GM18867 (cell line): ENCODE measurements around the gene TNFRSF13B.
A peak's percentile ranks its signal among the peaks of the same experiment; 100 is the strongest.
"Not testable (repeated sequence)": the region's sequence is repeated elsewhere in the genome, so short reads cannot be mapped to it uniquely, and the experiment has no call there.

ENCODE experiments used
- ATAC-seq: cut with Tn5 transposase; IDR thresholded peaks from one replicate; pipeline ENCODE4 v1.9.1; 2021; ENCODE audit warnings: mild to moderate bottlenecking, moderate library complexity; ENCODE audit not compliant: unreplicated experiment

TNFRSF13B gene

DNA sequence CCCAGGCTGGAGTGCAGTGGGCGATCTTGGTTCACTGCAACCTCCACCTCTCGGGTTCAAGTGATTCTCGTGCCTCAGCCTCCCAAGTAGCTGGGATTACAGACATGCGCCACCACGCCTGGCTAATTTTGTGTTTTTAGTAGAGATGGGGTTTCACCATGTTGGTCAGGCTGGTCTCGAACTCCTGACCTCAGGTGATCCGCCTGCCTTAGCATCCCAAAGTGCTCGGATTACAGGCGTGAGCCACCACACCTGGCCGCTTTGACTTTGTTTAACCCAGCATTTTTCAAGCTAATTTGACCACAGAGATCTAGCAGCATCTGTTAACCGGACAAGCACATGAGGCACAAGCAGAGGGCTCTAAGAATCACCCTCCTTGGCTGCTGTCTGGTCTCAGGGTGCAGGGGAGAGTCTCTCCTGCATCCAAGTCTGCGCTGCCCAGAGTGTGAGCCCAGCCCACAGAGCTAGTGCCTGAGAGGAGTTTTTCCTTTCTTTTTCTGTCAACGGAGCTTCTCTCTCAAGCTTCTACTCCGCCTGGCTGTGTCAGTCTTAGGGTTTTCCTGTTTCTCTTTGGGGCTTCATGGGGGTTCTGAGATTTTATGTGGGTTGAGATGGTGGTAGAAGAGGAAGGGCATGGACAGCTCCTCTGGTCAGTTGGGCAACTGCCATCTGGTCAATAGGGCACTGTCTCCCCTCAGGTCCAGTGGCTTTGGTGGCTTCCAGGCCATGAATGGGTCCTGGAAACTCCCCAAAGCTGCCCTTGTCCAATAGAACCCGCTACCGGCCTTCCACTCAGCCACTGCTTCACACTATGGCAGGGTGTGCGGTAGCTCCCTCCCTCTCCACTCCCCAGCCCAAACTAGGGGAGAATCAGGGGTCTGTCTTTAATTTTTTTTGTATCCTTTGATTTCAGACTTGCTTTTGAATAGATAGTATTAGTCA is 59.6 kb downstream of the TNFRSF13B start:
- ATAC-seq = no peak

DNA sequence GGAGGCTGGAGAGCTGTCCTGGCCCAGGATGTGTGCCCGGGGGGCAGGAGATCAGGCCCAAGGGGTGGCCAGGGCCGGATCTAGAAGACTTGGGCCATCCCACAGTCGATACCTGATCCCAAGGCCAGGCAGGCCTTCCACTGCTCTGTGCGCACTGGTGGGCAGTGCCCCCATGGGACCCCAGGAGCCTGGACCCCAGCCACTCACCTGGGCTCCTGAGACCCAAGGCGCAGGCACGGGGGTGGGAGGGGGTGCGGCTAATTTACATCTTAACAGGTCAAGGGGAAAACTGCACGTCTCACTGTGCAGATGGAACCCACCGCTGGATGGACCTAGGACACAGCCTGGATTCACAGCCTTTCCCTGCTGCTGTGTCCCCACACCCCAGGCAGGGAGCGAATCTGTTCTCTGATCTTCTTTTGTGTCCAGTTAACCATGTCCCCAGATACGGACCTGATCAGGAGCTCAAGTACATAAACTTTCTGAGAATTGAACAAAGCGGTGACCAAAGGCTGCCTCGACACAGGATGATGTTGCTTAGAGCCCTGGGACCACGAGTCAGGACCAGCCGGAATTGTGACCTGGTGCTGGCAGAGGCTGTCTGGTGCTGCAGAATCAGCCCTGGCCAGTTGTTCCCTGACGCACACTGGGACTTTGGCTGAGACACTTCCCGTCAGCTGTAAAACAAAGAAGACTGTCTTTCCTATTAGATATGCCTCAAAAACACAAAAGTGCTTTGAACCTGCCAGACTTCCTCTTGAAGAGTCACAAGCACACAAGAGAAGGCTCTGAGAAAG is 60.6 kb downstream of the TNFRSF13B start:
- no peak for ATAC-seq

DNA sequence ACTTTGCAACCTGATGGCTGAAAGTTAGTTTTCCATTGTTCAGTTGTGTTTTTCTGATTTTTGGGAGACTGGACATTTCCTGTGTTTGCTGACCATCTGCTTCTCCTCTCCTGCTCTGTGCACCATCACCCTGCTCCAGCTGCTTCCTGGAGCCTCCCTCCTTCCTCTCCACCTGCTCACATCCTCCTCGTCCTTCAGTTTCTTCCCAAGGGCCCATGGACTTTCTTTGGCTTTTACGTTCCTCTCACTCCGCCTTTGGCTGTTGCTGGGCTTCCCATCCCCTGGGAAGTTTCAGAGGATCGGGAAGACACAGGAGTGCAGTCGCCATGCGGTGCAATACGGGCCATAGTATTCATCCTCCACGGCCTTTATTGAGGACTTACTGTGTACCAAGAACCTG is 61.6 kb downstream of the TNFRSF13B start:
- no peak for ATAC-seq

DNA sequence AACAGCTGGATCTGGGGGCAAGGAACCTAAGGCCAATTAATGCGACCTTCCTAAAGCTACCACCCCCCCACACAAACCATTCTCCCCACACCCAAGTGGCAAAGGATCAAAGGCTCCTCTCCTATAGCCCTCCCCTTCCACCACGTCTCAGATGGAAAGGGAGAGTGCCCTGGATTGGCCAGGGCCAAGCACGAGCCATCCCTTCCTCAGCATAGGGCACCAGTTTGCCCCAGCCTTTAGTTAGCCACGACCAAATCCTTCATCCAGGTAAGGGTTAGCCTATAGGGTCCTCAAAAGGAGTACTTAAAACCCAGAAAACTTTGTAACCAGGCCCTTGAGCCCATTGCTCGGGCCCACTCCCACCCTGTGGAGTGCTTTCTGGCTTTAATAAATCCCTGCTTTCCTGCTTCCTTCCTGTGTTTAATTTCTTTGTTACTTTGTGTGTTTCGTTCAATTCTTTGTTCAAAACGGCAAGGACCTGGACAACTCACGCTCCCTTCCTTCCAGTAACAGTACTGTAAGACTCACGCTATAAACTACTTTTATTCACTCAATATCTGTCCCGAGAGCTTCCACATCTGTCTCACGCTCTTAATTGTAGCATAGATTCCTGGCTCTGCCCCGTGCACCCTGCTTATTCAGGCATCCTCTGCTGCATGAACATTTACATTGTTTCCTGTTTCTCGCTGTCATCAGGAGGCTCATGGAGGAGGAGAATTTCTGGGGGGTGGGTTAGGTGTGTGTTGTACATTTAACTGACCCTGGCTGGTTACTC is 62.3 kb downstream of the TNFRSF13B start:
- no peak for ATAC-seq

DNA sequence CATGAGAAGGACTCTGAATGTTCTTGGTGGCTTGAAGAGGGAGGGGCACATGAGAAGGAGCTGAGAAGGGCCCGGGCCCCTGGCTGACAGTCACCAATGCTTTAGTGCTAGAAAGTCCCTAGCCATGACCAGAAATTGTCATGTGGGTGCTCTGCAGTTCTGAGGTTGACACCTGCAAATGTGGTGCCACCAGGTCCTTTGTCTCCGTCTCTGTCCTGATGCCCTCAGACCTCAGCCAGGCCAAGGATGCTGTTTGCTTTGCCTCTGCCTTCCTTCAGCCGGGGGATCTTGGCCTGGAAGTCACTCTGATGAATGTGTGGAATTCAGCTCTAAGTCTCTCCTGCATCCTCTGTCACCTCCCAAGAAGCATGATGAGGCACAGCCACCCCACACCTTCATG is 63.6 kb downstream of the TNFRSF13B start:
- ATAC-seq = peak; percentile 43

DNA sequence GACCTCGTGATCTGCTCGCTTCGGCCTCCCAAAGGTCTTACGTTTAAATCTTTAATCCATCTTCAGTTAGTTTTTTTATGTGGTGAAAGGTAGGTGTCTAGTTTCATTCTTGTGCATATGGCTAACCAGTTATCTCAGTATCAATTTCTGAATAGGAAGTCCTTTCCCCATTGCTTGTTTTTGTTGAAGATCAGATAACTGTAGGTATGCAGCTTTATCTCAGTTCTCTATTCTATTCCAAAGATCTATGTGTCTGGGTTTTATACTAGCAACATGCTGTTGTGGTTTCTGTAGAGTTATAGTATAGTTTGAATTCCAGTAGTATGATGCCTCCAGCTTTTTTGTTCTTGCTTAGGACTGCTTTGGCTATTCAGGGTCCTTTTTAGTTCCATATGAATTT is 65.2 kb downstream of the TNFRSF13B start:
- no peak for ATAC-seq

DNA sequence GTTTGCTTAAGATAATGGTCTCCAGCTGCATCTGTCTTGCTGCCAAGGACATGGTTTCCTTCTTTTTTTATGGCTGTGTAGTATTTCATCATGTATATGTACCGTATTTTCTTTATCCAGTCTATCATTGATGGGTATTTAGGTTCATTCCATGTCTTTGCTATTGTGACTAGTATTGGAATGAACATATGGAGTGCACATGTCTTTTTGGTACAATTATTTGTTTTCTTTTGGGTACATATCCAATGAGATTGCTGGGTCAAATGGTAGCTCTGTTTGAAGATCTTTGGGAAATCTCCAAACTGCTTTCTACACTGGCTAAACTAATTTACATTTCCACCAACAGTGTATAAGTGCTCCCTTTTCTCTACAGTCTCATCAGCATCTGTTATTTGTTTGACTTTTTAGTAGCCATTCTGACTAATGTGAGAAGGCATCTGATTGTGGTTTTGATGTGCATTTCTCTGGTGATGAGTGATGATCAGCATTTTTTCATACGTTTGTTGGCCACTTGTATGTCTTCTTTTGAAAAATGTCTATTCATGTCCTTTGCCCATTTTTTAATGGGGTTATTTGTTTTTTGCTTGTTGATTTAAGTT is 66.2 kb downstream of the TNFRSF13B start:
- ATAC-seq = no peak

DNA sequence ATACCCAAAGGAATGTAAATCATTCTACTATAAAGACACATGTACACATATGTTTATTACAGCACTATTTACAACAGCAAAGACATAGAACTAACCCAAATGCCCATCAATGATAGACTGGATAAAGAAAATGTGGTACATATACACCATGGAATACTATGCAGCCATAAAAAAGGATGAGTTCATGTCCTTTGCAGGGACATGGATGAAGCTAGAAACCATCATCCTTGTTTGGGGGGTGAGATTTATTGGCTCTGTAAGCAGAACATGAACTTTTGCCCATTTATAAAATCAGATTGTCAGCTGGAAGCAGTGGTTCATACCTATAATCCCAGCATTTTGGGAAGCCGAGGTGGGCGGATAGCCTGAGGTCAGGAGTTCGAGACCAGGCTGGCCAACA is 68.8 kb downstream of the TNFRSF13B start:
- not testable (repeated sequence) for ATAC-seq

DNA sequence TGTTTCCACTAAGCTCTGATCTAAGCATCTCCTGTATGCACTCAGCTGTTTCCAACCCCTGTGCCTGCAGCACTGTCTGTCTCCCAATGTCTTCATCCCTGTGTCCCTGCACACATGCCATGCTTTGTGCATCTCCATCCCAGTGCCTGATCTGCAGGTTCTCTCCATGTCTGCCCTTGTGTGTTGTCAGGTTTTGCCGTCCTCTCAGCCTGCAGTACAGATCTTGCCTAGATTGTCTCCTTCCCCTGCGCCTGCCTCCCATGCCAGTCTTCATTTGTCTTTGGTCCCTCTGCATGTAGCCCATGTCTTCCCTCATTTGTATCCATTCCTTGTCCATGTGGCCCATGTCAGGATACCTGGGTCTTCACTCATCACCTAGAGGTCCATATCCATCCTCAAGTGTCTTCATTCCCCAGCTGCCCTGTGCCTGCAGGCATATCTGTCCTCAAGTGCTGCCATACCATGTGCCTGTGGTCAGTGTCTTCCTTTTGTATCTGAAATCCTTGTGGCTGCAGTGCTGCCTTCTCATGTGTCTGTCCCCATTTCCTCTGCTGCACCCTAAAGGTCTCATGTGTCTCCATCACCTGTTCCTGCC is 71.5 kb downstream of the TNFRSF13B start:
- ATAC-seq = no peak

DNA sequence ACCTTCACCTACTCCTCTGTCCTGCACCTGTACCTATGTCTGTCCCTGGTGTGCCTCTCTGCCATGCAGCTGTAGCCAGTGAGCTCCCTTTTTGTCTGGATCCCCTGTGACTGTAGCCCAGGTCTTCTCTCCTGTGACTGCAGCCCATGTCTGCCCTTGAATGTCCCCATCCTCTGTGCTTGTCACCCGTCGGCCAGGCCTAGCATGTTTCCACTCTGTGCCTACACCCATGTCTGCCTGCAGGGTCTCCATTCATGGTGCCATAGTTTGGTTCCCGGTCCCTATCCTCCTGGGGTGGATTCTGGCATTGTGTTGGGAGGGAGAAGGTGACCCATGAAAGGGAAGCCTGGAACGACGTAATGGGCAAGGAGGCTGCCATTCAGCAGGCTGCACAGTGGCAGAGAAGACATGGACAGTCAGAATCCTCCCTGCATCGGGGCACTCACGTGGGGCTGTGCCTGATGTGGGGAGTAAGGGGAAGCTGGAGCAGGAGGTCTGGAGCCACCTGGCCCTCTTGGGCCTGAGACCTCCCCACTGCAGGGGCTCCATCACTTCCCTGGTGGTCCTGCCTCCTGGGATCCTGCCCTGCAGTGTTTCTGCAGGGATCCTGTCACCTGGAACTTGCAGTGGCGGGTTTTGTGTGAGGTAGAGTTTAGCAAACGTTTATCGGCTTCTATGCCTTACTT is 74.6 kb downstream of the TNFRSF13B start:
- not testable (repeated sequence) for ATAC-seq

DNA sequence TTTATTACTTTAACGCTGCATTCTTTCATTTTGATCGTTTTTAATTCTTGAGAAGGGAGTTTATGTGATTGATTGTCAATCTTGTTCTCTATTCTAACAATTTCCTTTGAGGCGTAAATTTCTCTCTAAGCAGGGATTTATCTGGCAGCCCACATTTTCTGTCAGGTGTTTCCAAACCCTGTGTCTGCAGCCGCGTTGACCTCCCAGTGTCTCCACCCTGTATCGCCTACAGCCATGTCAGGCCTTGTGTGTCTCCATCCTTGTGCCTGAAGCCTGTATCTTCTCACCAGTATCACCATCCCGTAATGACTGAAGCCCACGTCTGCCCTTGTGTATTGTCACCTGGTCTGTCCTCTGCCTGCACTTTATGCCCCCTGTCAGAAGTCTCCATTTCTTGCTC is 75.7 kb downstream of the TNFRSF13B start:
- not testable (repeated sequence) for ATAC-seq

DNA sequence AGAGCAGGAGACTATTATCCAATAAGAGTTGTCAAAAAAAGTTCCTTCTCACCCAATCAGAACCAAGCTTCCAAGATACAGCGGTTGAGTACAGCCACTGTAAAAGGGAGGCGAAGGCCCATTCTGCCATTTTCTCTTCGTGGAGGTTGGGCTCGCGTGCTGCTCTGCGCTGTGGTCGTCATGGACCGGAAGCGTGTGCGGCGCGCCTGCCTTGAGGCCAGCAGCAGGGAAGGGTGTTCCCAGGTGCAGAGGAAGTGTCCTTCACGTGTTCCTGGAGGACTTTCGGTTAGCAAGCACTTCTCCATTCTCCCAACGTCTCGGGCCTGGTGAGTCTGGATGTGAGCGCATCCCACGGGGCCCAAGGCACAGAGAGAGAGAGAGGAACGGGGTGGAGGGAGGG is 78.4 kb downstream of the TNFRSF13B start:
- not testable (repeated sequence) for ATAC-seq

DNA sequence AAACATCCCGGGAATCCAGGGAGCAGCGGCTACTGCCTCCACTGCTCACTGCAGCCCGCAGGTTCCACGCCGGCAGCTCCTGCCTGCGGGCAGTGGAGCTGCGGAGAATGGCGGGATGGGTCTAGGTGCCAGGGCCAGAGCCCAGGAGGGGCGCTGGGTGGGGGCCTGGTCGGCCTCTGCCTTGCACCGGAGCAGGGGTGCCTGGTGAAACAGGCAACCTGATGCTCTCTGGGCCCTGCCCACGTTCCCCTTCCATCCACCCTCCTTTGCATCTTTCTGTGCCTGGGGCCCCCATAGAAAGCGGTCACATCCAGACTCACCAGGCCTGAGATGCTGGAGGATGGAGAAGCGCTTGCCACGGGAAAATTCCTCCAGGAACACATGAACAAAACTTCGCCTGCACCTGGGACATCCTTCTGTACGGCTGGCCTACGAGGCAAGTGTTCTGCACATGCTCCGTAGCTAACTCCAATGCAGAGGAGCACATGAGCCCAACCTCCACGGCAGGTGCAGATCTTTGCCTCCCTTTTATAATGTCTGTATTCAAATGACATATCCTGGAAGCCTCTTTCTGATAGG is 79.0 kb downstream of the TNFRSF13B start:
- not testable (repeated sequence) for ATAC-seq

DNA sequence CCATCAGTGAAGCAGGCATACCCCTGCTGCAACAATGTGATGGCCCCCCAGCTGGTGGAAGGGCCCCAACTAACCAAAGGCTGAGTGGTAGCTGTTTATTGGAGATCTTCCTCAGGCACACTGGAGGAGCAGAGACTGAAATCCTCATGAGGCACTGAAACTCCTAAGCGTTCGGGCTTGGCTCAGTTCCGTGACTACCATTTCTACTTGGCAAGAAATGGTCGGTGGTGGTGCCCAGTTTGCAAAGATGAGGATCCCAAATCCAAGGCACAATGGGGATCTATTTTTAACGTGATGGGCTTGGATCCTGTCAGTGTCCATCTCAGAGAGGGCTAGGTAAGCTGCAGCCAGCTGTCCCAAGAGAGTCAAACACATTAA is 82.8 kb downstream of the TNFRSF13B start:
- ATAC-seq = no peak
